AG09319 (cell line): ENCODE results near the gene PANX3.

Experiments
- DNase-seq: peaks from one replicate; pipeline ENCODE4 v3.0.0-alpha.2; 2010; ENCODE audit warnings: low read depth; ENCODE audit errors: extremely low read depth
- TF ChIP-seq, protein P1 (sequence below): IDR thresholded peaks from 2 replicates; pipeline ENCODE4 v1.5.1; 2011; ENCODE audit warnings: low read depth, mild to moderate bottlenecking, inconsistent platforms, low read length, moderate library complexity

PANX3 gene

GRCh38 chr11:124657904-124658303, 46.7 kb downstream of the PANX3 start:
- no peak for DNase-seq
- TF ChIP-seq, protein P1, sequence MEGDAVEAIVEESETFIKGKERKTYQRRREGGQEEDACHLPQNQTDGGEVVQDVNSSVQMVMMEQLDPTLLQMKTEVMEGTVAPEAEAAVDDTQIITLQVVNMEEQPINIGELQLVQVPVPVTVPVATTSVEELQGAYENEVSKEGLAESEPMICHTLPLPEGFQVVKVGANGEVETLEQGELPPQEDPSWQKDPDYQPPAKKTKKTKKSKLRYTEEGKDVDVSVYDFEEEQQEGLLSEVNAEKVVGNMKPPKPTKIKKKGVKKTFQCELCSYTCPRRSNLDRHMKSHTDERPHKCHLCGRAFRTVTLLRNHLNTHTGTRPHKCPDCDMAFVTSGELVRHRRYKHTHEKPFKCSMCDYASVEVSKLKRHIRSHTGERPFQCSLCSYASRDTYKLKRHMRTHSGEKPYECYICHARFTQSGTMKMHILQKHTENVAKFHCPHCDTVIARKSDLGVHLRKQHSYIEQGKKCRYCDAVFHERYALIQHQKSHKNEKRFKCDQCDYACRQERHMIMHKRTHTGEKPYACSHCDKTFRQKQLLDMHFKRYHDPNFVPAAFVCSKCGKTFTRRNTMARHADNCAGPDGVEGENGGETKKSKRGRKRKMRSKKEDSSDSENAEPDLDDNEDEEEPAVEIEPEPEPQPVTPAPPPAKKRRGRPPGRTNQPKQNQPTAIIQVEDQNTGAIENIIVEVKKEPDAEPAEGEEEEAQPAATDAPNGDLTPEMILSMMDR, result no peak

- no peak for DNase-seq
- TF ChIP-seq, protein P1, result no peak
These were observed 47.3 kb downstream of the PANX3 start for GRCh38 chr11:124658501-124658900.

- TF ChIP-seq, protein P1, result no peak
- DNase-seq, result no peak
These were observed 47.8 kb downstream of the PANX3 start for GRCh38 chr11:124658986-124659385.

DNA sequence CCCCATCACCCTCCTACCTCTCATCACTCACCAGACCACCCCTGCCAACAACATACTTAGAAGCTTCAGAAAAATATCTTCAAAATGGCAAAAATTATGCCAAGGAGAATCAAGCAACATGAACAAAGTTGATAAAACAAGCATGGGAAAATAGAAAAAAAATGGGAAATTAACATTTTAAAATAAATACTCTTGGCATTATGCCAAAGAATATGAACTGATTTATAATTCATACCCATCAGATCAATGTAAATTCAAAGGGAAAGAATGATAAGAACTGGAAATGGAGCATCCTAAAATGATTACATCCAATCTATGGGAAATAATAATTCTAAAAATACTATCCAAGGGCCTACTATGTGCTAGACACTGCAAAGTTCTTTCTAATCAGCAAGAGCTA, 50.3 kb downstream of the PANX3 start:
- DNase-seq, result no peak
- TF ChIP-seq, protein P1, result no peak

DNA sequence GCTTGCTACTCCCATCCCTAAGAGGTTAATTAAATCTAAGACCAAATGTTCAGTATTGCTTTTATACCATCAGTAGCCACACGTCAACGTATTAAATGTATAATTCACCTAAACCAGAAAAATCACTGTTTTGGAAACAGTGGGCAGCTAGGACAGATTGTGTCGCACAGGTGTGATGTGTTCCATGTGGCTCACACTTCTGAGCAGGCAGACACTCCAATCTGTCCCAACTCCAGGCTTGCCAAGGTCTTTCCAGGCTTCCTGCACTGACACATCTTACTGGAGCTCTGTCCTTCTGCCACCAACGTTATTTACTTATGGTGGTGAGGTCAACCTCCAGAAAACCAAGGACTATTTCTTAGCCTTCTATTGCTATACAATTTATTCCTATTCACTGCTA, 50.9 kb downstream of the PANX3 start:
- TF ChIP-seq, protein P1, result no peak
- no peak for DNase-seq

DNA sequence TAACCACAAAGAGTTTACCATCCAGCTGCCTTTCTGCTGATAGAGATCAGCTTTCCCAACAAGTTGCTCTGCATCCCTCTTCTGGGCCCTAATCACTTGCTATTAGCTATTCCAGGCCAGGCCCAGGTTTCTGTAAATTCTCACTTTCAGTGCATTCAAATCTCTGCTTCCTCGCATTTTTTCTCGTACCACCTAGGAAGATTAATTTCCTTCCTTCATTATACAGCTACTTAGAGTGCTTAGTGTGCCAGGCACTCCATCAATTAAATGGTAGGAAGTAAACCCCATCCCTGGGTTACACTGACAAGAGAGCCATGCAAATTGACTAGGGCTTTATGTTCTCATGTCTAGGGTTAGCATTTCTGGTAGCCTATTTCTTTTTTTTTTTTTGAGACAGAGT, 52.6 kb downstream of the PANX3 start:
- TF ChIP-seq, protein P1, result no peak
- DNase-seq, result no peak

- no peak for DNase-seq
- TF ChIP-seq, protein P1, result no peak
These were observed 56.4 kb downstream of the PANX3 start for GRCh38 chr11:124667601-124668000.
